GM21737 (cell line): ENCODE measurements around the gene EMILIN3.

Experiments
- ATAC-seq: cut with Tn5 transposase; IDR thresholded peaks from one replicate; pipeline ENCODE4 v1.9.1; 2021; ENCODE audit warnings: mild to moderate bottlenecking, moderate library complexity; ENCODE audit not compliant: unreplicated experiment

The EMILIN3 gene, protein sequence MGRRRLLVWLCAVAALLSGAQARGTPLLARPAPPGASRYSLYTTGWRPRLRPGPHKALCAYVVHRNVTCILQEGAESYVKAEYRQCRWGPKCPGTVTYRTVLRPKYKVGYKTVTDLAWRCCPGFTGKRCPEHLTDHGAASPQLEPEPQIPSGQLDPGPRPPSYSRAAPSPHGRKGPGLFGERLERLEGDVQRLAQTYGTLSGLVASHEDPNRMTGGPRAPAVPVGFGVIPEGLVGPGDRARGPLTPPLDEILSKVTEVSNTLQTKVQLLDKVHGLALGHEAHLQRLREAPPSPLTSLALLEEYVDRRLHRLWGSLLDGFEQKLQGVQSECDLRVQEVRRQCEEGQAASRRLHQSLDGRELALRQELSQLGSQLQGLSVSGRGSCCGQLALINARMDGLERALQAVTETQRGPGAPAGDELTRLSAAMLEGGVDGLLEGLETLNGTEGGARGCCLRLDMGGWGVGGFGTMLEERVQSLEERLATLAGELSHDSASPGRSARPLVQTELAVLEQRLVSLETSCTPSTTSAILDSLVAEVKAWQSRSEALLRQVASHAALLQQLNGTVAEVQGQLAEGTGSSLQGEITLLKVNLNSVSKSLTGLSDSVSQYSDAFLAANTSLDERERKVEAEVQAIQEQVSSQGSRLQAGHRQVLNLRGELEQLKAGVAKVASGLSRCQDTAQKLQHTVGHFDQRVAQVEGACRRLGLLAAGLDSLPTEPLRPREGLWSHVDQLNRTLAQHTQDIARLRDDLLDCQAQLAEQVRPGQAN

GRCh38 chr20:41366546-41367392 is at the start of gene EMILIN3:
Gene EMILIN3 (minus strand): TSS chr20:41366818. CDS start chr20:41366634, 184 bp downstream.
- ATAC-seq: no peak

DNA sequence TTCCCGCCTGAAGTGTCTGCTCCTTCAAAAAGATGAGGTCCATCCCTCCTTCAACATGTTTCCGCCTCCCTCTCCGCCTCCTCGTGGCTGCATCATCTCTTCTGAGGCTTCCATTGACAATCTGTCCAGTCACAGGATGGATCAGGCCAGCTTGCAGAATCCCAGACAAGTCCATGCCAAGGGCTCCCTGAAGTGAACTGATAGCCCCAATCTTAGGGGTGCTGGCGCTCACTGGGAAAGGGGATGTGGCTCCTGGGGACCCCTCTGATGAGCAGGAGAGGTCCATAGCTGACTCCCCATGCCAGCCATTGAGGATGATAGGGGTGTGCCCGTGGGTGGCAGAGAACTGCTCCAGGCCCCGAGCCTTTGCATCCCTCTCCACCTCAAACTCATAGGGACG is 48.6 kb upstream of the EMILIN3 start:
- no peak for ATAC-seq

DNA sequence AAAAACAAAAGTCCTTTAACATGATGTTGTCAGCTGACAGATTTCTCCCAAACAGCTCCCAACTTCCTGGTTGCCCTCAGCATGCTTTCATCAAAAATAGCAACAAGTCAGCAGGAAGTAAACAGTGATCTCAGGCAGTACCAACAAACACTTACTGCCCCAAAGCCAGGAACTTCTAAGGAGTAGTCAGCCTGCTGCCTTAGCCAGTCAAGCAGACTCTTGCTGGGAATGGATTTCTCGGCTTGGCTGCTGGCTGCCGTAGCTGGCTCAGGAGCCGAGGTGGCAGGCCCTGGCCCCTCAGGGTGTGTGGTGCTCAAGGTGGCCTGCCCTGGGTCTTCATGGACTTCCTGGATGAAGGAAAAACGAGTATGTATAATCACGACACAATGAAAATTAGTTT is 46.6 kb upstream of the EMILIN3 start:
- ATAC-seq: no peak

DNA sequence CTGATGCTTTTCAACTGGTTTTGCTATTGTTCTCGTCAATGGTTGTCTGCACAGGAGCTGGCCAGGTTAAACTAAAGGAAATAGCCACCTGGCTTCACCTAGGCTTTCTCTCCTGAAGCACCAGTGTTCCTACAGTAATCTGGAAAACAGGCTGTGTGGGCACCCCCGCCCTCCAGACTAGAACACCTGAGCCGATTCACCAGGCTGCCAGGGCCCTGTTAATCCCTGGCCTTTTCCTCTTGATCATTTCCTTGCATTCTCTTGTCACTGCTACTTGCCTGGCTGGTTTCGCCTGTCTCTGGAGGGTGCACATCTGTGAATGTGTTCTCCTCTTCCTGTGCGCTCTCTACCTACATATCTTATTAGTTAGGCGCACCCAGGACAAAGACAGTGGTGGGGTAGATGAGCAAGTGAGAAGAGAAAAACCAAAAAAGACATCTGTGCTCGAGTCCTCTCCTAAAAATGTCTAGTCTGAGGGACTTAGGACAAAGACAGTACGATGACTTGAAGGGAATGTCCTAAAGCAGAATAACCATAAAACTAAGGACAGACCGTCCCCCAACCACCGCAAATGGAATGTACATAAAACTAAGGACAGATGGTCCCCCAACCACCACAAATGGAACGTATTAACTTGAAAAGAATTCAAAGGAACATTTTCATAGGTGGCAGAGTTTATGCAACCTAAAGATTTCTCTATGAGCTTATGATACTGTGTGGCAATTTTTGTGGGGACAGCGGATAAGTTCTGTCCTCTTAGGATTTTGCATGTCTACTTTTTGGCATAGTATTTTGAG is 45.9 kb upstream of the EMILIN3 start:
- ATAC-seq: no peak

GRCh38 chr20:41411391-41411847 is 44.8 kb upstream of the EMILIN3 start:
- ATAC-seq: no peak

- ATAC-seq: no peak
These were observed 42.4 kb upstream of the EMILIN3 start for GRCh38 chr20:41408986-41409385.

DNA sequence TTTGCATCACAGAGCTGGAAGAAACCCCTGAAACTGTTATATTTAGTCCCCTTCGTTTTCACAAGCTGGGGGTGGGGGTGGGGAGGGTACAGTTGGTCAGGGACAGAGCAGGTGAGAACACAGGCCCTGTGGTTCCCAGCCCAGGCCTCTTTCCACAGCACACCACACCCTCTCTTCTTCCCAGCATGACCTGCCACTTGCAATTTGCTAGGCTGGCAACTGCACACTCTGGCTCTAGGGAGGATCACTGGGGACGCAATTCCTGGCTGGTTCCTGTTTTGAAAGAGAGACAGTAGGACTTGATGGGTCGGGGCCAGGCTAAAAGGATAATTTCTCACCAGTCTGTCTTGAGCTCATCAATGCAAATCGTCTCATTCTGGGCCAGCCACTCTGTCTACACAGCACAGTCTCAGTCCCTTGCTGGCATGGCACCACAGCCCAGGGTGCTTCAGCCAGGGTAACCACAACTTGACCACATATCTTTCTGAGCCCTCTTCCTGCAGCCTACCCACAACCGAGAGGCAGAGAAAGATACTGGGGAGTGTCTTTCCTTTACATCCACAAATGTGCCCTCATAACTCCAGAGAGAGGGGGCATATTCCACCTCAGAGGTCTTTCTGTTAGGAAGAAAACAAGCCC is 41.7 kb upstream of the EMILIN3 start:
- ATAC-seq: no peak

- no peak for ATAC-seq
These were observed 41.0 kb upstream of the EMILIN3 start for GRCh38 chr20:41407607-41408006.

GRCh38 chr20:41406896-41407444 is 40.4 kb upstream of the EMILIN3 start:
- ATAC-seq: no peak

- ATAC-seq: no peak
These were observed 39.7 kb upstream of the EMILIN3 start for GRCh38 chr20:41406353-41406752.

GRCh38 chr20:41405436-41405835 is 38.8 kb upstream of the EMILIN3 start:
- no peak for ATAC-seq

DNA sequence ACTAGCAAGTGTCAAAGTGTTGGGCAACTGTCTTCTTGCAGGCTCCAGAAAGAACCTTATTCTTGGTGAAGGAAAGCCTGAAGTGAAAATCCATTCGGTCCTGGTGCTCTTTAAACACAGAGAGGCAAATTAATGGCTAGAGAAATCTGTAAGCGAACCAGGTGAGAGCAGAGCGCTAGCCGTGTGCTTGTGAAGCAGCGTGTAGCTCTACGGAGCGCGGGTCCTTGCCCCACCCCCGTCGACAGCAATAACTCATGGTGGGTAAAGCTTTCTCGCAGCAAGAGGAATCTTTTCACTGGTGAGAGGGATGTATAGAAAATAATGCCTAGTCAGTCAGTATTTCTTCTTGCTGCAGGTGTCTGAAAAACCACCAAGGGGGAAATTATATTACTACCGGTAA is 37.0 kb upstream of the EMILIN3 start:
- ATAC-seq: no peak

- ATAC-seq: no peak
These were observed 31.8 kb upstream of the EMILIN3 start for GRCh38 chr20:41398408-41398807.

DNA sequence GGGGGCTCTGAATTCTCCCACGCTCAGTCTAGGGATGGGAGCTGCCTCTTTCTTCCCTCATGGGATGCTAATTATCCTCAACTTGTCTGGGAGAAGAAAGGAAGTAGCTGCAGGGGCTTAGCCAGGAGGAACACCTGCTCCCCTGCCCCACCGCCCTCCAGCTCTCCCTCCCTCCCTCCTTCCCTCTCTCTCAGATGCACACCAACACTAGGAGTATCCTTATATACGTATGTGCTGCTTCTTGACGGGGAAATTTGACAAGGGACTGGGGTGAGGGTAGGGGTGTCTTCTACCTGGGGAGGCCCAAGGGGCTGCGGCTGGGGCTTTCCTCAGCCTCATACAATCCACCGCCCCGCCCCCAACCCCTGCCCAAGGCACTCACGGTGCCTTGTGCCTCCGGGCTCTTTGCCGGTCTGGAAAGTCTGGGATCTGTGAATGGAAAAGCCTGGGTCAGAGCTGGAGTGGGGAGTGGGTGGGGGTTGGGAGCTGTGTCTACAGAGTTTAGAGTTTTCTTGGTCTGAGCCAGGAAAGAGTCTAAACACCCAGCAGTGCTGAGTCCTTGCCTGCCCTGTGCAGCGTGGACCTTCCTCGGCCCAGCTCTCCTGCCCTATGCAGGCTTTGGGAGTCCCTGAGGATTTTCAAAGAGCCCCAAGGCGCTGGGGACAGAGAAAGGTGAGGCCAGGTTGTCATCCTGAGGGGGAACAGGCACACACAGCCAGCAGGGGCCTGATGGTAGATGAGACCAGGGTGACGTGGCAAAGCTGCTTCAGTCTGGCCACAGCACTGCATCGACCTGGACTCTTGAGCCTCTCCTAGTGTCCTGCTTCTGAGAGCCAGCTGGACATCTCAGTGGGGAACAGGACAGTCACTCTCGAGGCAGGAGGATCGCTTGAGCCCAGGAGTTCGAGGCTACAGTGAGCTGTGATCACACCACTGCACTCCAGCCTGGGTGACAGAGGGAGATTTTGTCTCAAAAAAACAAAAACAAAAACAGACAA is 29.3 kb upstream of the EMILIN3 start:
- no peak for ATAC-seq

- no peak for ATAC-seq
These were observed 28.5 kb upstream of the EMILIN3 start for GRCh38 chr20:41394931-41395666.

DNA sequence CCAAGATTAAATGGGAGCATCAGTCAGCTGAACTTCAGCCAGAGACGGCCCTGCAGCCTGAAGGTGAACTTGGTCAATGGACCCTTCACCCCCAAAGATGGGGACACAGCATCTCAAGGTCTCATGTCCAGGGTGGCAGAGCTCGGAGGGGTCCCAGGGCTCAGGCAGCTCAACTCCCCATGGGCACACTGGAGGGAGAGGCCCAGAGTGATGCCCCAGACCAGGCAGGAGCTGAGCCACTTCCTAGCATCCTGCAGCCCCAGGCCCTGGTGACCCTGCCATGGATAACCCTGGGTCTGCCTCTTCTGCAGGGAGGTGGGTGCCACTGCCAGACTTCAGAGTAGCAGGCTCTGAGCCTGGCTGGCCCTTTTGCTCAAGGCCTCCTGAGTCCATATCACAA is 27.5 kb upstream of the EMILIN3 start:
- no peak for ATAC-seq

GRCh38 chr20:41393705-41394066 is 27.1 kb upstream of the EMILIN3 start:
- no peak for ATAC-seq
